K562 (cell line): Measurements from ENCODE around the gene MYB. TPM values are rescaled to one million over a fixed set of nuclear protein-coding genes. Genes with fewer than 3 reads are reported as not detected.

Experiments
- ATAC-seq: fragments of 200-7000 bp; cut with Tn5 transposase; 3 replicates; pipeline ENCODE4 v1.9.1; 2020; ENCODE audit warnings: moderate library complexity
- BruUV-seq: library from RNA; stranded (reverse); fragments of 400-500 nt; replicated peaks from 2 replicates; lab custom pipeline; 2021; lab: Mats Ljungman, UMichigan
- CTCF ChIA-PET: fragments of 300-600 bp; formaldehyde crosslinking; extraction: SDS; loops from one replicate; lab custom pipeline; 2021; ENCODE audit warnings: low intra/inter-chr PET ratio; lab: Yijun Ruan, JAX
- POLR2A ChIA-PET: fragments of 300-600, 350-650 bp; sonication (Branson Sonifier 250); formaldehyde crosslinking; extraction: SDS; loops from one replicate; lab custom pipeline; 2021; ENCODE audit warnings: antibody characterized with exemption, inconsistent platforms; lab: Yijun Ruan, JAX
- DNase-seq, 4 experiments: peaks; one replicate each; pipeline versions ENCODE4 v3.0.0 to v3.0.0-alpha.2; 2011 to 2018; ENCODE audit warnings: low spot score in 3 of 4, mixed read lengths in 3 of 4; ENCODE audit errors: extremely low read depth in 1 of 4
- FAIRE-seq: peaks from 2 replicates; lab custom pipeline; 2011; peaks lifted over from hg19 to GRCh38; lab: Jason Lieb, UNC
- H2AFZ ChIP-seq: 2 replicates; pipeline ENCODE4 v1.6.0; 2011; ENCODE audit warnings: low read depth, low read length, control low read depth, inconsistent platforms
- H3K27ac ChIP-seq: fragments of 200-600 bp; 3 replicates; pipeline ENCODE4 v1.8.0; 2011; ENCODE audit warnings: low read depth, mild to moderate bottlenecking, control low read depth, inconsistent platforms, low read length, moderate library complexity, mixed read lengths; ENCODE audit errors: extremely low read depth
- H3K27me3 ChIP-seq, 2 experiments: fragments of 300-600 bp in 1 of 2; 2 replicates in 1 of 2; 3 replicates in 1 of 2; pipeline versions ENCODE4 v1.6.0 to v1.8.0; 2011; ENCODE audit warnings: inconsistent platforms in 2 of 2, low read length in 2 of 2, mild to moderate bottlenecking in 1 of 2, mixed read lengths in 1 of 2, moderate library complexity in 1 of 2; ENCODE audit not compliant: control insufficient read depth in 2 of 2, insufficient read depth in 2 of 2
- H3K36me3 ChIP-seq: fragments of 300-600 bp; 3 replicates; pipeline ENCODE4 v1.8.0; 2011; ENCODE audit warnings: mild to moderate bottlenecking, low read length, inconsistent platforms; ENCODE audit not compliant: control insufficient read depth, insufficient read depth
- H3K4me1 ChIP-seq, 2 experiments: fragments of 200-600 bp in 1 of 2; replicated peaks in 1 of 2; 2 replicates in 1 of 2; 3 replicates in 1 of 2; pipeline versions ENCODE4 v1.5.1 to v1.8.0; 2011; ENCODE audit warnings: inconsistent platforms in 2 of 2, low read length in 2 of 2, mild to moderate bottlenecking in 1 of 2, mixed read lengths in 1 of 2, moderate library complexity in 1 of 2; ENCODE audit not compliant: control insufficient read depth in 2 of 2, insufficient read depth in 2 of 2
- H3K4me2 ChIP-seq: 2 replicates; pipeline ENCODE4 v1.6.1; 2011; ENCODE audit warnings: low read length, control low read depth, inconsistent platforms, mixed read lengths; ENCODE audit not compliant: insufficient read depth
- H3K4me3 ChIP-seq: fragments of 200-600 bp; sonication (generic), shearing (Covaris generic); 2 replicates; pipeline ENCODE4 v1.5.1; 2016; ENCODE audit warnings: control low read depth, inconsistent platforms
- H3K79me2 ChIP-seq: fragments of 200-600 bp; 3 replicates; pipeline ENCODE4 v1.8.0; 2011; ENCODE audit warnings: low read length, inconsistent platforms; ENCODE audit not compliant: control insufficient read depth, insufficient read depth
- H3K9ac ChIP-seq, 2 experiments: 2 replicates each; pipeline versions ENCODE4 v1.6.0 to v1.6.1; 2011; ENCODE audit warnings: low read depth in 2 of 2, low read length in 2 of 2, control low read depth in 1 of 2, inconsistent platforms in 1 of 2, mild to moderate bottlenecking in 1 of 2, mixed read lengths in 1 of 2; ENCODE audit not compliant: insufficient read depth in 1 of 2
- H3K9me1 ChIP-seq: one replicate; pipeline ENCODE4 v1.6.0; 2011; ENCODE audit warnings: inconsistent platforms, mild to moderate bottlenecking, low read length, moderate library complexity; ENCODE audit not compliant: control insufficient read depth, insufficient read depth
- H3K9me3 ChIP-seq: replicated peaks from 2 replicates; pipeline ENCODE4 v1.5.1; 2011; ENCODE audit warnings: low read depth, low read length, inconsistent platforms; ENCODE audit not compliant: control insufficient read depth, insufficient read depth
- H4K20me1 ChIP-seq: replicated peaks from 2 replicates; pipeline ENCODE4 v1.6.1; 2011; ENCODE audit warnings: low read length, inconsistent platforms, mixed read lengths; ENCODE audit not compliant: control insufficient read depth, insufficient read depth
- ATF1 ChIP-seq, 2 experiments: fragments of 450-650 bp in 1 of 2; IDR thresholded peaks; 2 replicates each; pipeline ENCODE4 v1.6.1; 2016; ENCODE audit warnings: missing compliant biosample characterization in 1 of 2, missing genetic modification characterization in 1 of 2
- ATF7 ChIP-seq: fragments of 450-650 bp; IDR thresholded peaks from 2 replicates; pipeline ENCODE4 v1.7.1; 2014; ENCODE audit warnings: mild to moderate bottlenecking, moderate library complexity
- BRD9 ChIP-seq: fragments of 450-650 bp; IDR thresholded peaks from 2 replicates; pipeline ENCODE4 v1.6.1; 2018; ENCODE audit warnings: low read depth; ENCODE audit not compliant: partially characterized antibody
- CREB1 ChIP-seq, 2 experiments: sonication (generic) in 1 of 2; formaldehyde crosslinking in 1 of 2; IDR thresholded peaks; 2 replicates each; pipeline versions ENCODE4 v1.6.1 to v1.8.0; 2012 to 2022; ENCODE audit warnings: inconsistent platforms in 1 of 2, mild to moderate bottlenecking in 1 of 2, missing genetic modification reagents in 1 of 2, moderate library complexity in 1 of 2
- GTF2F1 ChIP-seq: IDR thresholded peaks from 2 replicates; pipeline ENCODE4 v1.6.1; 2011; ENCODE audit warnings: low read depth, low read length, improper control_type of control experiment
- HNRNPLL ChIP-seq: fragments of 200-400 bp; formaldehyde crosslinking; IDR thresholded peaks from 2 replicates; pipeline ENCODE4 v1.6.1; 2017; ENCODE audit warnings: low read length, low read depth, mild to moderate bottlenecking; ENCODE audit not compliant: poor library complexity, severe bottlenecking
- MECOM ChIP-seq: fragments of 250-450 bp; sonication (Bioruptor Pico); IDR thresholded peaks from 2 replicates; pipeline ENCODE4 v1.8.0; 2022; ENCODE audit warnings: inconsistent platforms
- NFYB ChIP-seq: IDR thresholded peaks from 2 replicates; pipeline ENCODE4 v1.6.1; 2011; ENCODE audit warnings: mild to moderate bottlenecking, moderate library complexity; ENCODE audit not compliant: insufficient read length; ENCODE audit errors: extremely low read depth
- POLR2H ChIP-seq: IDR thresholded peaks from 2 replicates; pipeline ENCODE4 v1.6.1; 2016; ENCODE audit warnings: missing genetic modification characterization, low read depth, mild to moderate bottlenecking, control low read depth, missing compliant biosample characterization, moderate library complexity
- ZBTB11 ChIP-seq, 3 experiments: fragments of 200-800 bp in 1 of 3; fragments of 250-450 bp in 1 of 3; fragments of 450-650 bp in 1 of 3; sonication (Bioruptor Pico) in 1 of 3; sonication (Bioruptor generic) in 1 of 3; formaldehyde crosslinking in 1 of 3; IDR thresholded peaks; 2 replicates each; pipeline versions ENCODE4 v1.6.1 to v1.8.0; 2016 to 2022; ENCODE audit warnings: mild to moderate bottlenecking in 2 of 3, missing genetic modification characterization in 2 of 3, missing compliant biosample characterization in 1 of 3, moderate library complexity in 1 of 3
- ZBTB8A ChIP-seq: fragments of 450-650 bp; IDR thresholded peaks from 2 replicates; pipeline ENCODE4 v1.6.1; 2018; ENCODE audit warnings: mild to moderate bottlenecking, moderate library complexity; ENCODE audit not compliant: partially characterized antibody
- ZFP30 ChIP-seq: fragments of 250-450 bp; sonication (Bioruptor Pico); IDR thresholded peaks from 2 replicates; pipeline ENCODE4 v1.8.0; 2022; ENCODE audit warnings: moderate library complexity, mild to moderate bottlenecking, inconsistent platforms, borderline replicate concordance
- ZNF143 ChIP-seq: sonication (generic); formaldehyde crosslinking; IDR thresholded peaks from 2 replicates; pipeline ENCODE4 v1.9.0; 2022; ENCODE audit warnings: mild to moderate bottlenecking, missing genetic modification reagents
- ZNF280B ChIP-seq: fragments of 250-450 bp; sonication (Bioruptor Pico); IDR thresholded peaks from 2 replicates; pipeline ENCODE4 v1.5.1; 2021; ENCODE audit warnings: mild to moderate bottlenecking
- ZNF707 ChIP-seq: fragments of 250-450 bp; sonication (Bioruptor Pico); conservative IDR thresholded peaks from 2 replicates; pipeline ENCODE4 v1.8.0; 2022; ENCODE audit warnings: inconsistent platforms, mild to moderate bottlenecking, moderate library complexity
- ZNF766 ChIP-seq: fragments of 200-800 bp; sonication (Bioruptor generic); conservative IDR thresholded peaks from 2 replicates; pipeline ENCODE4 v1.6.1; 2016; ENCODE audit warnings: missing genetic modification characterization, missing compliant biosample characterization
- WGBS: fragments of 100-300 bp; shearing (Covaris generic); methylation state at CpG from one replicate; pipeline ENCODE4 v1.1.6; 2016; ENCODE audit warnings: low coverage, mixed read lengths; ENCODE audit not compliant: insufficient coverage; ENCODE audit errors: missing lambda C conversion rate; 5-methylcytosine and 5-hydroxymethylcytosine counted together
- in situ Hi-C: fragments of 300-500 bp; cut with MboI; formaldehyde crosslinking; loops from 4 replicates; pipeline ENCODE4 v1.15.0; 2018; ENCODE audit warnings: inconsistent platforms, mixed read lengths
- intact Hi-C: fragments of 100-400 bp; cut with micrococcal nuclease; formaldehyde crosslinking; loops from 2 replicates; pipeline ENCODE4 v1.14.2; 2022
- polyA plus RNA-seq, 8 experiments: library from polyadenylated mRNA; depleted of rRNA in 4 of 8; stranded (reverse) in 5 of 8; unstranded in 3 of 8; fragments of >200 nt; fragmentation: Nextera tagmentation in 2 of 8; fragmentation: Illumina TruSeq in 1 of 8; extraction: Ambion mirVana in 2 of 8; extraction: Trizol in 1 of 8; gene quantifications; 2 replicates each; pipeline versions ENCODE4 v1.2.1 to v1.2.3, GENCODE V29; 2011 to 2014; ENCODE audit warnings: inconsistent platforms in 1 of 8, missing spikeins in 1 of 8
- total RNA-seq, 7 experiments: library from RNA; depleted of rRNA in 6 of 7; stranded (reverse); fragments of >200 nt in 6 of 7; fragmentation: Illumina TruSeq in 2 of 7; extraction: Trizol in 2 of 7; gene quantifications; 2 replicates each; pipeline versions ENCODE4 v1.2.1 to v1.2.3, GENCODE V29; 2011 to 2021; ENCODE audit warnings: low replicate concordance in 1 of 7
- TF ChIP-seq, protein P1 (sequence below), 2 experiments: fragments of 450-650 bp in 1 of 2; sonication (generic) in 1 of 2; formaldehyde crosslinking in 1 of 2; IDR thresholded peaks in 1 of 2; conservative IDR thresholded peaks in 1 of 2; 2 replicates each; pipeline versions ENCODE4 v1.6.1 to v1.8.1; 2016 to 2023; ENCODE audit warnings: mild to moderate bottlenecking in 2 of 2, moderate library complexity in 2 of 2, inconsistent platforms in 1 of 2, missing genetic modification reagents in 1 of 2

The MYB gene
- total and polyA plus RNA-seq, 9 of the 15 experiments (the other 6 are each of a cell fraction or from before 2014, with no cell fraction given): 35.8 to 218 (median 140) TPM

DNA sequence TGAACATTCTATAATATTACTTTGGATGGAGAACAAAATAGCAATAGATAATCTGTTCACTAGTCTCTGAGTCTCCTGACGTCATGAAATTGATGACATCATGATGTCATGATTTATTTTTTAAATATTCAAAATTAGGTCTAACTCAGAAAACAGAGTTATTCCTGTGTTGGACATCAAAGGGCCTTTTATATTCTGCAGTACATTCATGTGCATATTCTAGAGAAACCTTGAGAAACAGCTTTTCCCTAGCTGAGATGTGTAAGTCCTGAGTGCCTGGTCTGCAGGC is 53.3 kb downstream of the MYB start:
- Histone ChIP-seq H3K4me3 (no peak overlapping the region), H3K27me3 (no peaks in the 10 kb centered on the region), H3K36me3 (no peaks in the 10 kb centered on the region), H3K9me3 (no peaks in the 10 kb centered on the region), H3K4me2 (no peak overlapping the region), H2AFZ (no peak overlapping the region), H4K20me1 (no peaks in the 10 kb centered on the region), H3K27ac (no peak overlapping the region), H3K4me1 (peaks cover 17 to 41% of the 10 kb centered on the region in 2 experiments), H3K9ac (no peak overlapping the region), H3K9me1 (no peaks in the 10 kb centered on the region), H3K79me2 (no peaks in the 10 kb centered on the region)
- ATAC-seq (no peak), DNase-seq (no peak), FAIRE-seq (no peak)
- WGBS: 37% methylated on average over 1 of the region's 1 CpG
- TF ChIP-seq BRD9 (no peak), ZNF143 (CRISPR knock-in tag) (no peak), ZNF766 (CRISPR knock-in tag) (no peak), GTF2F1 (no peak), ATF7 (peak; percentile 72; the same call in 1 of the 2 replicates), ZFP30 (CRISPR knock-in tag) (no peak), POLR2H (no peak), MECOM (no peak), ZNF280B (CRISPR knock-in tag) (no peak), ZBTB11 (CRISPR knock-in tag; IDR thresholded peaks at IDR 0.05) (no peak), CREB1 (IDR thresholded peaks at IDR 0.05) (peak; percentile 20; the same call in 1 of the 2 replicates), CREB1 (CRISPR knock-in tag; IDR thresholded peaks at IDR 0.05) (no peak), NFYB (no peak), ZBTB8A (no peak), HNRNPLL (no peak), ZNF707 (no peak), ATF1 (CRISPR knock-in tag; IDR thresholded peaks at IDR 0.05) (no peak), ATF1 (tag; IDR thresholded peaks at IDR 0.05) (peak; percentile 93)
- TF ChIP-seq, protein P1, sequence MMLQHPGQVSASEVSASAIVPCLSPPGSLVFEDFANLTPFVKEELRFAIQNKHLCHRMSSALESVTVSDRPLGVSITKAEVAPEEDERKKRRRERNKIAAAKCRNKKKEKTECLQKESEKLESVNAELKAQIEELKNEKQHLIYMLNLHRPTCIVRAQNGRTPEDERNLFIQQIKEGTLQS (IDR thresholded peaks at IDR 0.05): peak; percentile 83
- TF ChIP-seq, protein P1 (CRISPR knock-in tag; conservative IDR thresholded peaks at IDR 0.05): no peak
- in situ Hi-C loops: no loop called here
- POLR2A ChIA-PET: no interaction called here
- no TSS peak for BruUV-seq
- CTCF ChIA-PET: no interaction called here
- intact Hi-C loops: loop anchor here (5.0 kb wide), 1 partner anchor 88 kb away; no protein-coding TSS in a partner anchor
